NCI-H748 (cell line): ENCODE results near the gene PRR33.
A peak's percentile ranks its signal among the peaks of the same experiment; 100 is the strongest.
"Not testable (repeated sequence)": the region's sequence is repeated elsewhere in the genome, so short reads cannot be mapped to it uniquely, and the experiment has no call there.

Experiments used
- DNase-seq: peaks from one replicate; lab custom pipeline; 2025; ENCODE audit not compliant: unreplicated experiment; lab: John Stamatoyannopoulos, UW

PRR33 gene

DNA sequence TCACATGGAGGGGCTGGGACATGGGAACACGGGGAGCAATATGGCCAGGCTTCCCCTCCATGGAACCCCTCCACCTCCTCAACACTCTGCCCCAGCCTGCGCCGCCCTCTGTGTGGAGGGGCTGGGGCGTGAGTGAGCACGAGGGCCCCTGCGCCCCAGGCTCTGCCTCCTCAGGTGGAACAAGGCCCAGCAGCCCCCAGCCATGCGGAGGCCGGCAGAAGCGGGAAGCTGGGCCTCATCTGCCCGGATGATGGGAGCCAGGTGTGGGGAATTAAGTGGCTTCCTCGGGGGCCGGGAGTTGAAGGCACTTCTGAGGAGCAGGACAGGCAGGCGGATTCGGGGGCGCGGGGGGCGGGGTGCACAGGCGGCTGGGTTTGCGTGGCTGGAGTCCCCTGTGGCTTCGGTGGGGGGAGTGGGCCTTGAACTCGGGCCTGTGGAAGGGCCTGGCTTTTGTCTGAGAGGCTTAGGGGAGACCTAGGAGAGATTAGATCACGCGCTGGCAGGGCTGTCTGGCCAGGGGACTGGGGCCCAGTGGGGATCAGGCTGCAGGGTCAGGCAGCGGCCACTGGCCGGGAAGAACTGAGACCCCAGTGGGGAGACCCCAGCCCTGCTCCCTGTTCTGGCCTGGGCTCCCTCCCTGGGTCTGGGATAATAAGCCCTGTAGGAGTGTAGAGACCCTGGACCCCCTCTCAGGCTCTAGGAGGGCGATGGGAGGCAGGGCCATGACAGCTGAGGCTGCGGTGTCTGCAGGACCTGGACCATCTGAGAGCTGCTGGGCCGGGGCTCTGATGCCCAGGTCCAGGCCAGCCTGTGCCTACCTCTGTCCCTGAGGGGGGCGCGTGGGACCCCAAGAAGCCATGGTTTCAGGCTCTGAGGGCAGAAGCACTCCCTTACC is 13.3 kb downstream of the PRR33 start:
- no peak for DNase-seq

DNA sequence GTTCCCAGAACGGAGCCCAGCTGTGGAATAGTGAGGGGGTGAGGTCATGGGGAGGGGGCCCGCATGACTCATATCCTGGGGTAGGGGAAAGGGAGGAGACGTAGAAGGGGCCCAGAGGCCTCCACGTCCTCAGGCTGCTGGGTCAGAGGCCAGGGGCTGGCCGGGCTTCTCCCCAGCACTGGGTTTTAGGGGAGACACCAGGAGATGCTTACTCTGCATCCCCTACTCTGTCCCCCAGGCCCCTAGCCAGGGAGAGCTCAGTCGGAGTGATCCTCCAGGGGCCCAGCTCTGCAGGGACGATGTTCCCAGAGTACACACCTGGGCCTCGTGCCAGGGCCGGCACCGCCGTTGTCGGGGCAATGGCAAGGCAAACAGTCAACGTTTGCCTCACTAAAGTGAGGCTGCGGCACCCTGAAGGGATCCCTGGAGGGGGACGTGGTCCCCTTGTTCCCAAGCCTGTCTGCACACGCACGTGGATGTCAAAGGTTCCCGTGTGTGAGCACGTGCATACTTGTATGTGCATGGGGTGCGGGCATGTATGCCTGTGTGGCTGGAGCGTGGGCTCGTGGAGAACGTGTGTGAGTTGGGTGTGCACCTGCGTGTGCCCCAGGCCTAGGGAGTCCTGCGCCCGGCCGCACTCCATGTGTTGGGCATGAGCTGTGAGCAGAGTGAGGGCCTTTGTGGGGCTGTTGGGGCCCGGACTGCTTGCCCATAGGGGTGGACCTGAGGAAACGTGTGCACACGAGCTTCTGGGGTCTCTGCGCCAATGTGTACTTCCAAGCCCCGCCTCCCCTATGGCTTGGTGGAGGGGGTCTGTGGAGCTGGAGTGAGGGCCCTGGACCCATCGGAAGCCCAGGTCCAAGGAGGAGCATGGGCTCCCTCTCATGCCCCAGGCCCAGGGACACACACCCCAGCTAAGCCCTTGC is 14.2 kb downstream of the PRR33 start:
- DNase-seq = peak; percentile 39

DNA sequence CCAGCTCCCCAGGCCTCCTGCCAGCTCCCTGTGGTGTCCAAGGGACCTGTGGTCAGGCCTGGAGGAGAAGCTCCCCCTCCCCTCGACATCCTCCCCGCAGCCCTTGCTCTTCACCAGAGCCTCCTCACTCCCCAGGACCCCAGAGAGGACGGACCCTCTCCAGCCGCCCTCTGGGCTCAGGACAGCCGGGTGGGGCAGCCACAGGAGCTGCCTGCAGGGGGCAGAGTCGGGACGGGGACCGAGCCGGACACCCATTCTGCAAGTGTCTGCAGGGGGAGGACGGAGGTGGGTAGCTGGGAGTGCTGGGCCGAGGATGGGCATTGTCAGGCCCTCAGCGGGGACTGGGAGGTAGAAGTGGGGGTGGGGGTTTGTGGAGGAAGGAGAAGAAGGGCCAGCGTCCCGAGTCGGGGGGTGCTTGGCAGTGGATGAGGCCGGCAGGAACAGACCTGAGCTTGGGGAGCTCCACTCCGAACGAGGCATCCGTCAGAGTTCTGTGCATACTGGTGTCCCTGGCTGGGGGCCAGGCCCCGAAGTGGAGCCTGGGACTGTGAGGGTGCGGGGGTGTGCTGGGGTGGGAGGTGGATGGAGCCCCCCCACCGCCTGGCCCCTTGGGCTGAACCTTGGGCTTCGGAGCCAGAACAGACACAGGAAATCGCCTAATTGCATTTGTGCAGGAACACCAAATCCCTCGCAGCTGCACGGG is 15.2 kb downstream of the PRR33 start:
- no peak for DNase-seq

DNA sequence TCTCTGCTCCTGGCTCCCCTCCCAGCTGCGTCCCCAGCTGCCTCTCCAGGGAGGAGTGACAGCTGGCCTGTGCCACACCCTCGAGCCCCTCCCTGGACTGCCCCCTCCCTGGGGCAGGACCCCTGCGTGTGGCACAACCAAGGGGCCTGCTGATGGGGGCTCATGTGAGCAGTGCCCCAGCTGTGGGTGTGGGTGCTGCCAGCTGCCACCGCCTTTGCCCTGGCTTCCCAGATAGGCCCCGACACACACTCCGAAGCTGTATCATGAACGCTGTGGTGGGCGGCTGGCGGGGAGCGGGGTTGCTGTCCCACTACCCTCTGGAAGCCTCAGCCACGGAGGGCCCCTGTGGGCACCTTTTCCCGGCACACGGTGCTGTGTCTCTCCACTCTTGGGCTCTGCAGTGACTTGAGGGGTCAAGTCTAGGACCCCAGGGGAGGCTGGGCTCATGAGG is 15.8 kb downstream of the PRR33 start:
- DNase-seq = peak; percentile 24

DNA sequence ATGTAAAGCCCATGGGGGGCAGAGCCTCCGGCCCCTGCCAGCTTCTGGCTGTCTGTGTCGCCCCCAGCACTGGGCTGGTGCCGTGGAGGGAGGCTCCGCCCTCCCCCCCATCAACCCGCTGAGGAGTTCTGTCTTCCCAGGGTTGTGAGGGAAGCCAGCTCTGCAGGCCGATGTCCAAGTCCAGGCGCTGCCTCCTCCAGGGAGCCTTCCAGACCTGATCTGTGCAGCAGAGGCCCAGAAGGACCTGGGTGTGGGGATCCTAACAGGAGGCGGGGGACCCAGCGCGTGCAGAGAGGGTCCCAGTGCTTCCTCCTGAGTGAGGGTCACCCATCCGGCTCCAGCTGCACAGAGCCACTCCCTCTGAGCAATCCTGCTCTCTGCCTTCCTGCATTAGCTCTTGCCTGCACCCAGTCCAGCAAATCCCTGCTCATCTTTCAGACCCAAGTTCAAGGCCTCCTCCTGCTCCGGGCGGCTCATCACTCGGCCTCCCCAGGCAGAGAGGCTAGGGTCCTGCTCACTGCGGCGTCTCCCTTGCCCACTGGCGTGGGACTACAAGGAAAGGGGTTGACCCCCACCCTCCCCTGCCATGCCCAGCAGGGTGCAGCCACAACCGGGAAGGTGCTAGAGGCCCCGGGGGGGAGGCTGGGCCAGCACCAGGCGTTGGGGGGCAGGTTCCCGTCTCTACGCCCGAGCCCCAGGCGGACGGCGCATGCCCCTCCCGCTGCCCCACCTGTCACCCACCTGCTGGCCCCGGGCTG is 16.4 kb downstream of the PRR33 start:
- no peak for DNase-seq

- not testable (repeated sequence) for DNase-seq
These were observed 17.1 kb downstream of the PRR33 start for GRCh38 chr11:1874441-1875092.

GRCh38 chr11:1873813-1874150 is 17.9 kb downstream of the PRR33 start:
- DNase-seq = not testable (repeated sequence)

GRCh38 chr11:1873048-1873812 is 18.5 kb downstream of the PRR33 start:
- DNase-seq = no peak

- no peak for DNase-seq
These were observed 19.3 kb downstream of the PRR33 start for GRCh38 chr11:1872267-1872985.

DNA sequence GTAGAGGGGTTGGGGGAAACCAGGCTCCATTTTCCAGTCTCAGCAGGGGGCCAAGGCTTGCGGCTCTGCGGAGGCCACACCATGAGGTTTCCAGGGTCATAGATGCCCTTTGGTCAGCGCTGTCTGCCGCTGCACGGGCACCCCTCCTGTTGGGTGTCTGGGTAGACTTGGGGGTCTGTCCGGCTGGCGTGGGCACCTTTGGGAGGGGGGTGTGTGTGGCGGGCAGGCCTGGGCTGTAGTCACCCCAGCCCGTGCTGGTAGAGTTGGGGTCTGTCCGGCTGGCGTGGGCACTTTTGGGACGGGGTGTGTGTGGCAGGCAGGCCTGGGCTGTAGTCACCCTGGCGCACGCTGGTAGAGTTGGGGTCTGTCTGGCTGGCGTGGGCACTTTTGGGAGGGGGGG is 20.2 kb downstream of the PRR33 start:
- no peak for DNase-seq

DNA sequence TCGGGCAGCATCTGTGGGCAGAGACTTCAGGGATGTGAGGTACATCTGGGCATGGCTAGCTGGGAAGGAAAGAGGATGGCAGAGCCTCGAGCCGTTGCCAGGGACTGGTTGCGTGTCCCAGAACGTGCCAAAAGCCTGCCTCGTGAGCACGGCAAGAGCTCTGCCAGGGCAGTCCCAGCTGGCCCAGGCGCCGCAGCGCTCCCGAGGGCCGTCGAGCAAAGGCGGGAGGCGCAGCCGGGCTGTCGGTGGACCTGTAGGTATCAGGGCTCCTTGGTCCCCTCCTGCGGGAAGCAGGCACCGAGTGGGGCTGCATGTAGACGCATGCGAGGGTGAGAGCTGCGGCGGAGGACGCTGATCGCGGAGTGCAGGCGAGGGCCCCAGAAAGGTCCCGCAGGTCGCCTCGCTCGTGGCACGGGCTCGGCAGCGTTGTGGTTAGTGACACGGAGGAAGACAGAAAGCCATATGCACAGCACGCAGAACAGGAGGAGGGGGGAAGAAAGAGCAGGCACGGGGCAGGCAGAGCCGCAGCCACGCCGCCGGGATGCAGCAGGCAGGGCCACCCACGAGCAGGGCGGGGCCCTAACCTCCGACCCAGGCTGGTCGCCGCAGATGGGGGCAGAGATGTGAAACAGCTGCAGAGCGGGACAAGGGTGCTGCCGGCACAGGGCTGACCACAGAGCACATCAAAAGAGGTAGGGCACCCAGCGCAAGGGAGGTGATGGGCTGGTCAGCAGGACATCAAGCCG is 20.8 kb downstream of the PRR33 start:
- DNase-seq = no peak

- no peak for DNase-seq
These were observed 21.4 kb downstream of the PRR33 start for GRCh38 chr11:1870326-1870696.

DNA sequence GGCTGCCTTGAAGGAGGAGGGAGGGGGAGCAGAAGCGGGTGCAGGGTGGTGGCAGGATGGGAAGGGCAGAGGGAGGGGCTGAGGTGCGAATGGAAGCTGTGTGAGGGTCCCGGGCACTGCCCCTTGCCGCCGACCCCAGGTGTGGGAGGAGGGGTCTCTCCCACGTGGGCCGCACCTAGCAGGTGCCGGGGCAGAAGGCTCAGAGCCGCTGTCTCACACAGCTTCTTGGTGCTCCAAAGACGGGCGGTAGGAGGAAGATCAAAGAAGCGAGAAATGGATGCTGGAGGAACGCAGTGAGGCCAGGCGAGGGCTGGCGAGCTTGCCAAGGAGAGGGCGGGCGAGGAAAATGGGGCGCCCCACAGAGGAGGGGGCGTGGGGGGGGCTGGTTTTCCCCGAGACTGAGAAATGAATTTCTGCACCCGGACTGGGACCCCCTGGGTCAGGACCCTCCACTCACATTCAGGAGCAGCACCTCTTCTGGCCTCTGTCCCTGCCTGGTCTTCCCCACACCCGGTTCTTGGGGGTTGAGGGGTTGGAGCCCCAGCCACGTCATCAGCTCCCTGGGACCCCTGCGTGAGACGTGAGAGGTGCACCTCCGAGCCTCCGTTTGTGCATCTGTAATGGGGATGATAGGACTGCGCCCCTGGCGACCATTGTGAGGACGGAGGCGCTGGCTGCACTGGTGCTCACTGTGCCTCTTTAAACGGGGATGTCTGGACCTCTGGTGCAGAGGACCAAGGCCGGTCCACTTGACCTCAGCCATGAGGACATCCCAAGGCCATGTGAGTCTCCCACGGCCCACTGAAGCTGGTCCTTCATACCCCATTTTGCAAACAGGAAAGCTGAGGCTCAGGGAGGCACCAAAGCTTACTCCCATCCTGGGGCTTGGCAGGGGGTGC is 22.0 kb downstream of the PRR33 start:
- no peak for DNase-seq

- no peak for DNase-seq
These were observed 22.9 kb downstream of the PRR33 start for GRCh38 chr11:1868636-1869291.

- DNase-seq = no peak
These were observed 23.5 kb downstream of the PRR33 start for GRCh38 chr11:1868056-1868635.

GRCh38 chr11:1867381-1867780 is 24.3 kb downstream of the PRR33 start:
- DNase-seq = no peak
